NCI-H2107 (cell line): ENCODE results near the gene WWOX.

Experiments
- DNase-seq: peaks from one replicate; lab custom pipeline; 2025; lab: John Stamatoyannopoulos, UW

WWOX gene

DNA sequence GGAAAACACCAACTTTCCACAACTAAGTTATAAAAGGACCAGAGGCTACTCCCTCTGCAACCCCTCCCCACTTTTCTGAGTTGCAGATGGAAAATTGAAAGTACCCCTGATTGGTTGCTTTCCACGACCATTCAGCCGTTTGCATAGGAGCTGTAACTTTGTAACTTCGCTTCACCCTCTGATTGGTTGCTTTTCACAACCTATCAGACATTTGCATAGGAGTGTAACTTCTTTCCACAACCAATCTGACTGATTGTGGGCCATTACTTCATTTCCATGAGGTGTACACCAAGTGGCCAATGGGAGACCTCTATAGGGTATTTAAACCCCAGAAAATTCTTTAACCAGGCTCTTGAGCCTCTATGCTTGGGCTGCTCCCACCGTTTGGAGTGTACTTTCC, 644.1 kb downstream of the WWOX start:
- DNase-seq = no peak

DNA sequence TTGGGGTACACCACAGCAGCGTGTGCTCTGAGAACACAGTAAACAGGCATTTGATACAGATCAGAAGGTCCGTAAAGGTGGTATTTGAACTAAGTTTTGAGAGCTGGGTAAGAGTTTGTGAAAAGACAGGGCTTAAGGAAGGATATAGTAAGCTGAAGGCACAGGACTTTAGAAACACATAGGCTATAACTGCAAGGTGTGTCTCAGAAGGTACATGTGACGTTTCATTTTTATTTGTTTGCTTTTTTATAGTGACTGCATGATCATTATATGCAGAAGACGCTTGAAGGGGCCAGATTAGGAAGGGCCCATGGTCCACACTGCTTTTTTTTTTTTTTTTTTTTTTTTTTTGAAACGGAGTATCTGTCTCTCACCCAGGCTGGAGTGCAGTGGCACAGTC, 644.6 kb downstream of the WWOX start:
- no peak for DNase-seq

DNA sequence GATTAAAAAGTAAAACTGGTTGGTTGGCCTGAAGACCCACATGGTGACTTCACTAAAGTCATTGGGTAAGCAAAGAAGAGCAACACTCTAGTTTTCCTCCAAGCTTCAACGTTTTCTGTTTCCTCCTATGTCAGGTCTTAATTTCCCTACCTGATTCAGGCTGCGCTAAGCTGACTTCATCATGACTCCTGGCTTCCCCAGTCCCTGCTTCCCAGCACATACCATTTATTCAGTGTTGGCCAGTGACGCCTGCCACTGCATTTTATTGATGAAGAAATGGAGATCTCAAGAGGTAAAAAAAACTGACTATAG, 645.3 kb downstream of the WWOX start:
- no peak for DNase-seq

DNA sequence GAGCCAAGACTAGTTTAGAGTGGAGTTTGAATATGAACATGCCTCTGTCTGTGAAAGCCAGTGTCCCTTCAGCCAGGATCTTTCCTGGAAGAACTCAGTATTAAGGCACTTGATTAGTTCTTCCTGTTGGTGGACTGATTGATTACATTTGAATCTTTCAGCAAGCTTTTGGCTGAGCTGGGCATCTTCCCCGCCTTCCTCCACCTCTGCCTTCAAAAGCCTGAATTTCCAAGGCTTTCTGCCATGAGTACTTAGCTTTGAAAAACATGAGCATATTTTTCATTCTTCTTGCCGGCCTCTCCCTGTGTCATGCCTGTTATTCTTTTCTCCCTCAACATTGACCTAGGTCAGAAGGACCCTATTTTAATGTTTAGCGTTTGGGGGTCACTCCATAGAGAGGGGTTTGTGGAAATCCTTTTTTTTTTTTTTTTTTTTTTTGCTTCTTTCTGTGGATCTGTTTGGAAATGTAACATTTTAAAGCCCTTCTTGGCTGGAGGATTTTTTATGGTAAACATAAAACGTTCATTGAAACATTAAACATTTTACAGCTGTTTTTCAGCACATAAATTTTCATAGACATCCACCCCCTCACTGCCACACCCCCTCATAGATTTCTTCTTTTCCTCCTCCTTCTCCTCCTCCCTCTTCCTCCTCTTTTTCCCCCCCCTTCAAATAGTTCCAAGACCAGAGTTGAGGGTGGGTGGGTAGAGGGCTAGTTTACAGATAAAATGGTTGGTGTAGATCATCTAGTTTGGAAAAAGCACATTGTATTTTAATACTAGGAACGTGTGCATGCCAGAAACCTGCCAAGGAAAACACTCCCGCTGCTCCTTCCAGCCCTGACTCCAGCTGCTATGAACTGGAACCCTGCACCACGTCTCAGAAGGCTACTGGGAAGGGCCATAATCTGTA, 645.9 kb downstream of the WWOX start:
- DNase-seq = no peak

DNA sequence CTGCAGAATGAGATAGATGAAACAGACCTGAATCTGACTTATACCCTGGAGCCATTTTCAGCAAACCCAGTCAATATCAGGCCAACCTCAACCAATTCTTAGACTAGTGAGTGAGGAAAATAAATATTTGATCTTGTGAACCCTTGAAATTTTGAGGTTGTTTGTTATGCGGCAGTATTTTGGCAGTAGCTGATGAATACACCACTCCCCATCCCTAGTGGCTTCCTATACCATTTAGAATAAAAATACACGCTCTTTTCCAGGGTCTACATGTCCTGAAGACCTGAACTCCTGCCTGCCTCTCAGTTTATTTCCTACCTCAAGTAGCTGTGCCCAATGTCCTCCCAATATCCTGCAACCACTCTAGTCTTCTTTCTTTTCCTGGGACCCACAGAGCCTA, 647.3 kb downstream of the WWOX start:
- DNase-seq = no peak

DNA sequence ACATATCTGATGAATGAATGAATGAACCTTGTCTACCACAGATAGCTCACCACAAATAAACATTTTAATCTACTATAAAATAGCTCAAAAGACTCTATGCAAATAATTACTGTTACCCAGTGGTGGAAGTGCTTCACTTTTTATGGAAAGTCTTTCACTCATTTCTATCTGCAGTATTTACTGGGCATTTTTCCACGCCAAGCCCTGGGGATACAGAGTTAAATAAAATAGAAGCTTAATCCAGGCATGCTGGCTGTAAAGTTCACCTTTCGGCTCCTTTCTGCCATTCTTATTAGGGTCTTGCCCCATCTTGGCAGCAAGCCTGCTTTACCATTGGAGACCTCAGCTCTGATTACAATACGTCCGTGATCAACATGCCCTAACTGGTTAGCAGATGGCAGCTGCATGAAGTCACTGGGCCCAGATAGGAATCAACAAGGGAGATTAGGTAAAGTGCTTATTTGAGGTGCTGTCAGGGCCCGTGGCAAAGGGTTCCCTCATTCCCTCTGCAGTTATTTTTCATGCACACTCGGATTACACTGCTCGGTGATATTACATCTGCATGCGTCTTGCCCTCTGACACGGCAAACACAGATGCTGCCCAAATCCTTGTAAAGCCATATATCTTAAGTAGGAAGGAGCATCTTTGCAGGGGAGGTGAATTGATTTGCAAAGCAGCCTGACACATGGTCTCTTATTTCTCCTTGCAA, 648.9 kb downstream of the WWOX start:
- DNase-seq = peak; percentile 24

DNA sequence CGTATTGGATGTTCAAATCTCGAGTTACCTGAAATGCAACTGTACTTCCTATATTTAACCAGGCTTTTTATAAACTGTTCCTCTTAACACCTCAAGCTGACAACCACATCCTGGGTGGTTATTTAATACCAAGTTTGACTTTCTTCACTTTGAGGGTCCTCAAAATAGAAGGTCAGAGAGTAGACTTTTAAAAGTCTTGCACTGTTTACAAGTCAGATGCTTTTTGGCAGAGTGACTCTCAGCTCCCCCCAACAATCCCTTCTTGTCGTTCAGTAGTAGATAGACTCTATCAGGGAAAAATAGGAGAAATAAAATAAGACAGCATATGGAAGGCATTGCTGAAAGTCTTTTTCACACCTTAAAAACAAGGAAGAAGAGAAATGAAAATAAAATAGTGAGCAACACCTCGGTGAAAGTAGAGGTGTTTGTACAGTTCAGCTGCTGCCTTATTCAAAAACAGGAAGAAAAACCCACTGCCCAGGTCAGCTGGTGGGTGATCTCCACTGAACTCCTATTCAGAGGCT, 650.4 kb downstream of the WWOX start:
- no peak for DNase-seq

DNA sequence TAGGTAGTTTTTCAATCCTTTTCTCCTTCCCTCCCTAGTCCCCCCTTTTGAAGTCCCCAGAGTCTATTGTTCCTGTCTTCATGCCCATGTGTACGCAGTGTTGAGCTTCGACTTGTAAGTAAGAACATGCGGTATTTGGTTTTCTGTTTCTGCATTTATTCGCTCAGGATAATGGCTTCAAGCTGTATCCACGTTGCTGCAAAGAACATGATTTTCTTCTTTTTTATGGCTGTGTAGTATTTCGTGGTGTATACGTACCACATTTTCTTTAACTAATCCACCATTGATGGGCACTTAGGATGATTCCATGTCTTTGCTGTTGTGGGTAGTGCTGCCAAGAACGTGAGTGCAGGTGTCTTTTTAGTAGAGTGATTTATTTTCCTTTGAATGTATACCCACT, 651.2 kb downstream of the WWOX start:
- no peak for DNase-seq

DNA sequence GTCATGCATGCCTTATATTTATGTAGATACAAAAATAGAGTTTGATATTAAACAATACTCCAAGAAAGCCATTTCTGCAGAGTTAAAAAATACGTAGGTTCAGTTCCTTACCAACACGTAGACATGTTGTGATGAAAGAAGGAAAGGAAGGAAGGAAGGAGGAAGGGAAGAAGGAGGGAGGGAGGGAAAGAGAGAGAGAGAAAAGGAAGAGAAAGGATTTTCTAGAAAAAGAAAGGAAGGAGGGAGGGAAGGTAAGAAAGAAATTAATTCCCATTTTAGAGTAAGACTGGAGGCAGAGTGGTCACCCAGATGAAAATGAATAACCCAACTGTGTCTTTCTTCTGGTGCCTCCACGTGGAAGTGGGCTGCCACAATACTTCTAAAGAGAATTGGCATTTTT, 652.1 kb downstream of the WWOX start:
- no peak for DNase-seq

DNA sequence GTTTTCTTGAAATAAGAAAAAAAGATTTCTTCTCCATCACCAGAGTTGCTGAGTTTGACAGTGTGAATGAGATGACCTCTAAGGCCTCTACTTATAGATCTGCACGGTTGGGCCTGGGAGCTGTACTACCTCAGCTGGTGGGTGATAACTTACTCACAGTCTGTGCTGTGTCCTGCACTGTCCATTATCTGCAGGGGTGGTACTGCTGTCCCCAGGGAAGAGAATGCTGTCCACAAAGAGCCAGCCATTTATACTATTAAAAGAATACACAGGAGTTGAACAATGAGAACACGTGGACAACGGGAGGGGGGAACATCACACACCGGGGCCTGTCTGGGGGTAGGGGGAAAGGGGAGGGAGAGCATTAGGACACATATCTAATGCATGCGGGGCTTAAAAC, 655.3 kb downstream of the WWOX start:
- DNase-seq = no peak

DNA sequence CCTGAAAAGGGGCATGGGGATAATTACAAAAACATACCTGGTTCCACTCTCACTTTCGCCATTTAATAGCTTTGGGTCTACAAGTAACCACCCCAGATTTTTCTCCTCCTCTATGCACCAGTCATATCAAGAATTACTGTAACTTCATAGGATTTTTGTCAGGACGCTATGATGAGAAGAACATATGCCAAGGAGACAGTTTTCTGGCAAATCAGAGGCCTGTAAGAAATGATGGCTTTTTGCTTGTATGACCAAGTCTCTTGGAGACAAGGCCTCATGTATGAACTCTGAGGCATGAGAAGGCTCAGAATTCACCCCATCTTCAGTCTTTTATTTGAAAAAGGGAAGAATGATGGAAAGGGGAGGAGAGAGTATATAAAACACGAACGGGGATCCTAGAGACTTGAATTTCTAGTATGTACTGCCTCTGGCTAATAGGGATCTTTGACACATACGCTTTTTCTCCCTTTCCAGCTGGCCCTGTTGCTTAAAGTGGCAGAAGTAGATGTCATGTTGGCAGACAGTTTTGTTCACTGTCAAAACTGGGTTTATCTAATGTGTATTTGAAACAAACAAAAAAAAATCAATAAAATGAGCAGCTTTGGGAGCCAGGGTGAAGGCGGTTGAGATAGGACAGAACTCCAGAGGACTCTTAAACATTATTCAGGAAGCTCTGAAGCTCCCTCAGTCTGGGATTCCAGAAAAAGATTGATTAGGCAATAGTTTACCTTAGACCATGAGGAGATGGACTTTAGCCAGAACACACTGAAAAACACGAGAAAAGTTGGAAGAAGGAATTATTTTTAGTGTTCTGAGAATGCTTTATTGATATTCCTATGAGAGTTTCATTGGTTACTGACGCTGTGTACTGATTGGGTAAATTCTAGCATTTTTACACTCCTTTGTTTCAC, 656.6 kb downstream of the WWOX start:
- no peak for DNase-seq

DNA sequence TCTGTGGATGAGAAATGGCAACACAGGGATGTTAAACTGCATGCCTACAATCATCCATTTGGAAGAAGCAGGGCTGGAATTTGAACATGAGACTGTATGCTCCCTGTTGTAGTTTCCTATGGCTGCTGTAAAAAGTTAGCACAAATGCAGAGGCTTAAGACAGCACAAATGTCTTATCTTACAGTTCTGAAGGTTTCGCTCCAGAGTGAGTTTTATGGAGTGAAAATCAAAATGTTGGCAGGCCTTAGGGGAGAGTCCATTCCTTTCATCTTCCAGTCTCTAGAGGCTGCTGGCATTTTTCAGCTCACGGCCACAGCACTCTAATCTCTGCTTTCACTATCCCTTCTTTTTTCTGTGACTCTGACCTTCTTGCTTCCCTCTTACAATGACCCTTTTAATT, 660.1 kb downstream of the WWOX start:
- DNase-seq = no peak

DNA sequence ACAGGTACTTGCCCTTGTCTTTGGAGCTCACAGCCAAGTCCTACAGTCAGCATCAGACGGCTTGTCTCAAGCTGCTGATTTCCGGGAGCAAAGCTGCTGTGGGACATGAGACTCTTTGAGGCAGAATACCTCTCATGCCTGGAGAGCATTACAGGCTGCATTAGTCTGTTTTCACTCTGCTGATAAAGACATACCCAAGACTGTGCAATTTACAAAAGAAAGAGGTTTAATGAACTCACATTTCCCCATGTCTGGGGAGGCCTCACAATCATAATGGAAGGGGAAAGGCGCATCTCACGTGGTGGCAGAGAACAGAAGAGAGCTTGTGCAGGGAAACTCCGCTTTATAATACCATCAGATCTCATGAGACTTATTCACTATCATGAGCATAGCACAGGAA, 661.2 kb downstream of the WWOX start:
- DNase-seq = no peak

DNA sequence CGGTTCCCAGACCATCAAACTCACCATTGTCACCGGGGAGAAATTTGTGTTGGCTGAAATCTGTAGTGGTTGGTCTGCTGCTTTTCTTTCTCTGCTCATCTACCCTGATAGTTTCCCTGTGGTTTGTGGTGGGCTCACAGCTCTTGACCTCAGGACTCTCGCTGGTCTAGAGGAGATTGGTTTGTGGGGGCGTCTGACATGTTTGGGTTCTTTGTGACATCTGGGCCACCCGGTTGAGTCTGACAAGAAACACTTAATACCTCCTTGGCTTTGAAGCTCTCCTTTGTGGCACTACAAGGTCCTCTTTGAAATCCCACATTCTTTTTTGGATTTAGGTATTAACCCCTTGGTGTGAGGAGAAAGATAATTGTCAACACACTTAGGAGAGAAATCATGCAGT, 662.0 kb downstream of the WWOX start:
- no peak for DNase-seq

DNA sequence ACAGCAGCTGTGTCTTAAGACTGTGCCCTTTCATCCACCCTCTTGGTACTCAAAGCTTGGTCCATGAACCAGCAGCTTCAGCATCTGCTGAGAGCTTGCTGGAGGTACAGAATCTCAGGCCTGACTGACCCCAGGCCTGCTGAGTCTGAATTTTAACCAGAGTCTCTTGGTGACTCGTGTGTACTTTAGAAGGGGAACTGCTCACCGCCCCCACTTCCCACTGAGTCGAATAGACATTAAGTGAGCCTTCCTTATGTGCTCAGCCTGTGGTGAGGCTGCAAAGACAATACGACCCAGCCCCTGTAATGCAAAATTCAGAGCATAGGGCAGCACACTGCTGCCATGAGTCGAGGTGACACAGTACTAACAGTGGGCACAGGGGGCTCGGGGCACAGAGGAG, 662.8 kb downstream of the WWOX start:
- DNase-seq = no peak

DNA sequence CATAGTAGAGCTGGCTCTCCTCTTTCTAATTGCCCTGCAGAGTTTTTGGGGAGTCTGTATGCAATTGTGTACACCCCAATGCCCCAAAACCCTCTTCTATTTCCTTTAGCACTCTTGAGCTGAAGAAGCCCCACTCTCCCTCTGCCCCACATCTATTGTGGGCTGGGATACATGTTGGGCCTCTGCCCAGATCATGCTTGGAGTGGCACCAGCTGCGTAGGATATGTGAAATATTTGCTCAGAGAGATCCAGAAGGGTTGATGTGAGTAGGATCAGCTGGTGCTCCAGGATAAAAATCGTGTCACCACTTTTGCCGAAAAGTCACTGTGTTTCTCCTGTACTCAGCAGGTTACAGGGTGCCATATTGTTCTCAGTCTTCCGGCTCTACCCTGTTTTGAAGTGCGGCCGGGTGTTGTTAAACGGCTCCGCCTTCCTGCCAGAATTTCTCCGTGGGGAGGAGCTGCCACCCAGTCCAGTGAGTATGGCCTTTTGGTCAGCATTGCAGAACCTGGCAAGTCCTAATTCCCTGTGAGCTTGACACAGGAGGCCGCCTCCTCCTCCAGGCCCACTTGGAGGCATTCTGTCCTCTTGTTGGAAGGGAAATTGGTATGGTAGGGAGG, 664.5 kb downstream of the WWOX start:
- no peak for DNase-seq

DNA sequence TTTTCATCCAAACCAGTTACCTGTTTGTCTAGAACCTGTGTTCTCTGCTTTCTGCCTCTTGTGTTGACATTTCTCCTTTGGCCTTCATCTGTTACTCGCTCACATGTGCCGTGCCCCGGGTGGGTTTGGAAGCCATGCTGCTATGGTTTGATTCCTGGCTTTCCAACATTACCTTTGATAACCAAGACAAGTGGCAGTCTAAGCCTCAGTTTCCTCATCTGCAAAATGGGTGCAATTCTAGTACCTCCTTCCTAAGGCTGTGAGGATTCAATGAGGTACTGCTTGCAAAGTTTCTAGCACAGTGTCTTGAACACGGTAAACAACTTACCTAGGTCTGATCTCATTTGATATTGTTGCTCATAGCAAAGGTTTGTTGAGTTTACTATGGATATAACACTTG, 665.0 kb downstream of the WWOX start:
- no peak for DNase-seq

DNA sequence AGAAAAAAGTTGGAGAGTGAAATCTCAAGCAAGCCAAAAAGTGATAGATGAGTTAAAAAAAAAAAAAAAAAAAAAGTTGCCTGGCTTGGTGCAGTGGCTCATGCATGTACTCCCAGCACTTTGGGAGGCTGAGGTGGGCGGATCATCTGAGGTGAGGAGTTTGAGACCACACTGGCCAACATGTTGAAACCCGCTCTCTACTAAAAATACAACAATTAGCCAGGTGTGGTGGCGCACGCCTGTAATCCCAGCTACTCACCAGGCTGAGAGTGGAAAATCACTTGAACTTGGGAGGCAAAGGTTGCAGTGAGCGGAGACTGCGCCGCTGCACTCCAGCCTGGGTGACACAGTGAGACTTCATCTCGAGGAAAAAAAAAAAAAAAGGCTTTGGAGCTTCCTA, 668.8 kb downstream of the WWOX start:
- DNase-seq = no peak

DNA sequence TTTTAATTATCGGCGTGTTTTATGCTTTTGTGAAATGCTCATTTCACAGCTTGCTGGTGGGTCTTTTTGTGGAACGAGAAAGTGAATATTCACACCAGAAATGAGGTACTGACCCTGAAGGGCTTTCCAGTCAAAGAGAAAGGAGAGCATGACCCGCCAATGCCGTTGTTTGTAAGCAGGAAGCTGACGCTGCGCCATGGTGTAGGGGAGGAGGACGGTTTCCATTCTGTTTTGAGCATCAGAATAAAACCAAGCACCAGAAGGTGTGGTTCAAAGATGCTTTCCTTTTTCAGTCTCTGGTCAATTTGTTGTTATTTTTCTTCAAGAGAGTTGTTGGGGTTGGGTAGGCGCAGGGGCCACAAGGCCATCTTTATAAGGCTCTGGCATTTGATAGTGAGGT, 669.3 kb downstream of the WWOX start:
- DNase-seq = no peak

DNA sequence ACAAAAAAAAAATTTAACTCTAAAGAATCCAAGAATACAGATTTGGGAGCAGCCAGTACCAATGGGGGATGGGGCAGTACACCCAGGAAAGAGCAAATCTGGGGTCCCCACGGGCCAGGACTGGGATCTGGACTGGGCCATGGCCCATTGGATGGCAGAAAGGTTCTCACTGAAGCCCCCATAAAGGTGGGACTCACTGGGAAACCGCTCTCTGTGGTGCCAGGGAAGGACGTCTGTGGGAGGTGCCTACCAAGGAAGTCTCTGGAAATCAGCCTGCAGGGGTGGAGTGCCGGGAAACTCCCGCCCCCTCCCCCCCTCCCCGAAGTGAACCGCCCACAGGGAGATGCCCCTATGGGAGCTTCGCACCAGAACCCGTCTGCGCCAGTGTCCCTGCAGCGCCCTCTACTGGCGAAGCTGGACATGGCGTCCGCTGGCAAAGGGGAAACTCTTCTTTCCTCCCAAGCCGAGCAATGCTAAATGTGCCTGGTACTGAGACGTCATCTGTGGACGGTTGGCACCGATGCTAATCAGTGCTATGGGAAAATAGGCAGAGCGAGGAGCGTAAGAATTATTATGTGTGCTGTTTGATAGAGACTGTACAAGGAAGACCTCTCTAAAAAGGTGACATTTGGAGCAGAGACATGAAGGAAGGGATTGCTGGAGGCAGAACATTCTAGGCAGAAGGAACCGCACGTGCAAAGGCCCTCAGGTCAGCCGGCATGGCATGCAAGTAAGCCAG, 671.1 kb downstream of the WWOX start:
- peak; percentile 39 for DNase-seq

DNA sequence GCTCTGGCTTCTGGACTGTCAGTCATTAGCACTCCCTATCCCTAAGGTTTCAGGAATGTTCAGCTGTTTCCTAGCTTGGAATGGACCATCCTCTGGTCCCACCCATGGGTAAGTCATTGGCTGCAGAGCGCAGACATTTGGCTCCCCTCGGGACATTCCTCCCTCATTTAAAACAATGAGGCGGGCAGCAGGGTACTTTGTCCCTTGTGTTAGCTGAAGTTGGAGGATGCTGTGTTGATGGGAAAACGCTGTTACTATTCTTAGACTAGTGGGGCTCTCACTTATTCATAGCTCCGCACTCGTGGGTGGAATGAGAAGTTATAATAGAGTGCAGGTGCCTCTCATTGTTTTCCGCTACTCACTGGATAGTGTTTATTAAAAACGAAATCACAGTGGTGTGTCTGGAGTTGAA, 673.8 kb downstream of the WWOX start:
- DNase-seq = no peak
